OCI-LY7 (cell line): ENCODE measurements around the gene ARHGAP6. TPM values are rescaled to one million over a fixed set of nuclear protein-coding genes. Genes with fewer than 3 reads are reported as not detected.

Experiments
- BruUV-seq: library from RNA; stranded (reverse); fragments of 400-500 nt; replicated peaks from 2 replicates; lab custom pipeline; 2021; lab: Mats Ljungman, UMichigan
- CTCF ChIA-PET: fragments of 300-600 bp; sonication (Branson Sonifier 250); formaldehyde crosslinking; loops from one replicate; lab custom pipeline; 2022; ENCODE audit warnings: antibody characterized with exemption; ENCODE audit not compliant: unreplicated experiment; lab: Charles Lee
- POLR2A ChIA-PET: fragments of 300-600 bp; sonication (Branson Sonifier 250); formaldehyde crosslinking; loops from one replicate; lab custom pipeline; 2022; ENCODE audit warnings: antibody characterized with exemption; lab: Charles Lee
- DNase-seq: peaks from one replicate; pipeline ENCODE4 v3.0.0-alpha.2; 2015; ENCODE audit warnings: low spot score
- H2AFZ ChIP-seq: fragments of 200-600 bp; sonication (generic), shearing (Covaris generic); 2 replicates; pipeline ENCODE4 v1.6.1; 2014; ENCODE audit warnings: mild to moderate bottlenecking, antibody characterized with exemption, low read length, moderate library complexity
- H3K27ac ChIP-seq: fragments of 200-600 bp; sonication (generic); 2 replicates; pipeline ENCODE4 v1.5.1; 2014; ENCODE audit warnings: mixed run types, low read depth, mild to moderate bottlenecking, moderate library complexity, low read length, inconsistent platforms; ENCODE audit not compliant: poor library complexity, severe bottlenecking
- H3K36me3 ChIP-seq: fragments of 200-600 bp; sonication (generic); 2 replicates; pipeline ENCODE4 v1.6.1; 2014; ENCODE audit warnings: mild to moderate bottlenecking, antibody characterized with exemption, low read length, moderate library complexity, mixed read lengths; ENCODE audit not compliant: insufficient read depth
- H3K4me1 ChIP-seq: fragments of 200-600 bp; sonication (generic); 2 replicates; pipeline ENCODE4 v1.5.1; 2014; ENCODE audit warnings: mild to moderate bottlenecking, low read length; ENCODE audit not compliant: insufficient read depth, poor library complexity, severe bottlenecking
- H3K4me2 ChIP-seq: fragments of 200-600 bp; sonication (generic); 2 replicates; pipeline ENCODE4 v1.6.1; 2014; ENCODE audit warnings: mild to moderate bottlenecking, low read length
- H3K4me3 ChIP-seq: fragments of 200-600 bp; sonication (generic); 2 replicates; pipeline ENCODE4 v1.5.1; 2014; ENCODE audit warnings: mild to moderate bottlenecking, low read depth, low read length; ENCODE audit not compliant: poor library complexity, severe bottlenecking
- H3K79me2 ChIP-seq: fragments of 200-600 bp; sonication (generic); 2 replicates; pipeline ENCODE4 v1.6.1; 2016; ENCODE audit warnings: low read depth, mild to moderate bottlenecking, low read length, moderate library complexity, mixed read lengths; ENCODE audit not compliant: insufficient read depth
- H3K9me2 ChIP-seq: fragments of 200-600 bp; sonication (generic); 2 replicates; pipeline ENCODE4 v1.6.1; 2016; ENCODE audit warnings: mild to moderate bottlenecking, low read length, mixed read lengths; ENCODE audit not compliant: insufficient read depth
- H3K9me3 ChIP-seq: fragments of 200-600 bp; sonication (generic); 2 replicates; pipeline ENCODE4 v1.6.1; 2014; ENCODE audit warnings: mild to moderate bottlenecking, mixed run types, low read length, mixed read lengths
- H4K20me1 ChIP-seq: fragments of 200-600 bp; sonication (generic); 2 replicates; pipeline ENCODE4 v1.6.1; 2014; ENCODE audit warnings: mild to moderate bottlenecking, antibody characterized with exemption, low read length, moderate library complexity, mixed read lengths; ENCODE audit not compliant: insufficient read depth
- CTCF ChIP-seq: fragments of 200-600 bp; sonication (generic); conservative IDR thresholded peaks from 2 replicates; pipeline ENCODE4 v1.5.1; 2014; ENCODE audit warnings: mild to moderate bottlenecking, antibody characterized with exemption, low read length, moderate library complexity, mixed read lengths
- EZH2phosphoT487 ChIP-seq: fragments of 200-600 bp; sonication (generic); IDR thresholded peaks from 2 replicates; pipeline ENCODE4 v1.6.1; 2018; ENCODE audit warnings: low read depth, borderline replicate concordance, mild to moderate bottlenecking, mixed run types, antibody characterized with exemption, low read length, moderate library complexity, mixed read lengths
- intact Hi-C: fragments of 100-400 bp; cut with micrococcal nuclease; formaldehyde crosslinking; loops from one replicate; pipeline ENCODE4 v1.10.0; 2022; ENCODE audit not compliant: unreplicated experiment
- total RNA-seq, 2 experiments: library from RNA; depleted of rRNA in 1 of 2; stranded (reverse); fragments of >200 nt in 1 of 2; shearing (Covaris generic) in 1 of 2; gene quantifications; 2 replicates each; pipeline ENCODE4 v1.2.3, GENCODE V29; 2014 to 2022

Gene ARHGAP6
- total RNA-seq, 2 experiments from 2014 or later, result not detected

GRCh38 chrX:11451151-11451550 lies 214.6 kb downstream of the ARHGAP6 start:
- Histone ChIP-seq H3K9me2 (no peaks in the 10 kb centered on the region), H2AFZ (no peak overlapping the region), H3K79me2 (no peaks in the 10 kb centered on the region), H3K4me3 (no peak overlapping the region), H3K27ac (no peak overlapping the region), H4K20me1 (no peaks in the 10 kb centered on the region), H3K4me2 (no peak overlapping the region), H3K4me1 (no peaks in the 10 kb centered on the region), H3K36me3 (no peaks in the 10 kb centered on the region), H3K9me3 (no peaks in the 10 kb centered on the region)
- no peak for DNase-seq
- TF ChIP-seq CTCF (no peak), EZH2phosphoT487 (no peak)
- intact Hi-C loops, result no loop called here
- no TSS peak for BruUV-seq
- CTCF ChIA-PET, result no interaction called here
- POLR2A ChIA-PET, result no interaction called here

DNA sequence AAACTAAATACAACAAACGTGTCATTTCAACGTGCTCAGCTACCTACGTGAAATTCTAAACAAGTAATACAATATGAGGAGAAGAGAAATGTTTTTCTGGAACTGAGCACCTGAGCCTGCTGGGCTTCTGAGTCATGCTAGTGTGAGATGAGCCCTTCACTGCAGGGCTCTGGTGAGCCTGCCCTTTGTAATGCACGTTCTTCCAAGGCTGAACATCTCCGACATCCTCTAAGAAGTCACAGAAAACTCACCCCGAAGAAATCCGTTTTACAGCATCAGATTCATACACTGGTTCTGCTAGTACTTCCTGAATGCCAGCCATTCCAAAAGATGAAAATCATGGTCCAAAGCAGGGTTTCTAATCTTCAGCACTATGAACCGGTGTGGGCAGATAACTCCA lies 215.4 kb downstream of the ARHGAP6 start:
- no peak overlapping the region for H3K4me2 ChIP-seq
- ChIA-PET POLR2A (interaction anchor here (1.0 kb wide), 1 partner anchor 29 kb away, joined by 3 read pairs; no protein-coding TSS in a partner anchor), CTCF (no interaction called here)
- H3K36me3 ChIP-seq, result no peaks in the 10 kb centered on the region
- intact Hi-C loops, result no loop called here
- no peaks in the 10 kb centered on the region for H3K79me2 ChIP-seq
- no peak for DNase-seq
- no peaks in the 10 kb centered on the region for H3K4me1 ChIP-seq
- H4K20me1 ChIP-seq, result no peaks in the 10 kb centered on the region
- no peak overlapping the region for H3K27ac ChIP-seq
- BruUV-seq, result no TSS peak
- no peak for TF ChIP-seq EZH2phosphoT487
- no peak for TF ChIP-seq CTCF
- no peaks in the 10 kb centered on the region for H3K9me3 ChIP-seq
- no peaks in the 10 kb centered on the region for H3K9me2 ChIP-seq
- no peak overlapping the region for H2AFZ ChIP-seq
- H3K4me3 ChIP-seq, result no peak overlapping the region

DNA sequence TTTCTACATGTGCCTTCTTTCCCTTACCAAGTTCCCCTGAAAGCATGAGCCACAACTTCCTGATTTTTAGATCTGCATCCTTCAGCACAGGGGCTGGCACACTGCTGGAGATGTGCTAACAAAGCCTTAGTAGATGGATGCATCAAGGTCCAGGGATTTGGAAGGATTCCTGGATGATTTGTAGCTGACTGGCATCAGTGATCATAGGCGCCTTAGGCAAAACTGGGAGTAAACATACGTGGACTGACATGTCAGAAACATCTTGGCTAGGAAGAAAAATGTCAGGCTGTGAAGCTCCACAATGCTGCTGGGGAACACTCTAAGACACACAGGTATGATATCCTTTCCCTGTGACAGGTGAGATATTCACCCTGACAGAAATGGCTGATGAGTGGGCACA lies 216.1 kb downstream of the ARHGAP6 start:
- intact Hi-C loops, result no loop called here
- no peaks in the 10 kb centered on the region for H3K4me1 ChIP-seq
- POLR2A ChIA-PET, result interaction anchor here (1.0 kb wide), 1 partner anchor 30 kb away, joined by 3 read pairs; no protein-coding TSS in a partner anchor
- H2AFZ ChIP-seq, result 0 out of 2 replicates have a peak overlapping the region, but pooled peaks have one; percentile 36
- H3K4me2 ChIP-seq, result no peak overlapping the region
- no peaks in the 10 kb centered on the region for H4K20me1 ChIP-seq
- no TSS peak for BruUV-seq
- H3K79me2 ChIP-seq, result no peaks in the 10 kb centered on the region
- H3K9me3 ChIP-seq, result no peaks in the 10 kb centered on the region
- no peak for TF ChIP-seq EZH2phosphoT487
- no peak for TF ChIP-seq CTCF
- H3K36me3 ChIP-seq, result no peaks in the 10 kb centered on the region
- no peak overlapping the region for H3K27ac ChIP-seq
- no peak for DNase-seq
- H3K9me2 ChIP-seq, result no peaks in the 10 kb centered on the region
- no peak overlapping the region for H3K4me3 ChIP-seq
- CTCF ChIA-PET, result no interaction called here
